OCI-LY1 (cell line): ENCODE results near the gene STAMBPL1.

Experiments used
- H2AFZ ChIP-seq: fragments of 200-600 bp; sonication (generic), shearing (Covaris generic); 2 replicates; pipeline ENCODE4 v1.6.0; 2014; ENCODE audit warnings: antibody characterized with exemption, mild to moderate bottlenecking, low read length
- H3F3A ChIP-seq: fragments of 200-600 bp; sonication (generic), shearing (Covaris generic); 2 replicates; pipeline ENCODE4 v1.6.0; 2014; ENCODE audit warnings: mild to moderate bottlenecking, antibody characterized with exemption, low read length, moderate library complexity; ENCODE audit not compliant: insufficient read depth
- H3K27ac ChIP-seq: fragments of 200-600 bp; sonication (generic); 2 replicates; pipeline ENCODE4 v1.5.1; 2014; ENCODE audit warnings: low read length, mixed run types, mild to moderate bottlenecking, low read depth; ENCODE audit not compliant: poor library complexity, severe bottlenecking
- H3K27me3 ChIP-seq: fragments of 200-600 bp; sonication (generic); 2 replicates; pipeline ENCODE4 v1.6.0; 2014; ENCODE audit warnings: antibody characterized with exemption, mild to moderate bottlenecking, low read length, moderate library complexity; ENCODE audit not compliant: insufficient read depth
- H3K36me3 ChIP-seq: fragments of 200-600 bp; sonication (generic); 2 replicates; pipeline ENCODE4 v1.6.1; 2014; ENCODE audit warnings: mild to moderate bottlenecking, antibody characterized with exemption, low read length, moderate library complexity, mixed read lengths; ENCODE audit not compliant: insufficient read depth
- H3K4me1 ChIP-seq: fragments of 200-600 bp; sonication (generic); 2 replicates; pipeline ENCODE4 v1.5.1; 2014; ENCODE audit warnings: mild to moderate bottlenecking, low read length, moderate library complexity; ENCODE audit not compliant: insufficient read depth, severe bottlenecking
- H3K4me2 ChIP-seq: fragments of 200-600 bp; sonication (generic), shearing (Covaris generic); 2 replicates; pipeline ENCODE4 v1.6.1; 2014; ENCODE audit warnings: low read length
- H3K4me3 ChIP-seq: fragments of 200-600 bp; sonication (generic); 2 replicates; pipeline ENCODE4 v1.5.1; 2014; ENCODE audit warnings: low read length, low read depth, mild to moderate bottlenecking, mixed read lengths; ENCODE audit not compliant: poor library complexity, severe bottlenecking
- H3K79me2 ChIP-seq: fragments of 200-600 bp; shearing (Covaris generic); 2 replicates; pipeline ENCODE4 v1.6.1; 2016; ENCODE audit warnings: mixed run types, low read length, mixed read lengths; ENCODE audit not compliant: insufficient read depth
- H3K9ac ChIP-seq: fragments of 200-600 bp; sonication (generic), shearing (Covaris generic); 2 replicates; pipeline ENCODE4 v1.6.1; 2014; ENCODE audit warnings: mild to moderate bottlenecking, low read length, mixed read lengths
- H3K9me2 ChIP-seq: fragments of 200-600 bp; sonication (generic), shearing (Covaris generic); 2 replicates; pipeline ENCODE4 v1.6.1; 2014; ENCODE audit warnings: low read depth, mild to moderate bottlenecking, low read length, mixed read lengths
- H3K9me3 ChIP-seq: fragments of 200-600 bp; shearing (Covaris generic); 2 replicates; pipeline ENCODE4 v1.6.1; 2014; ENCODE audit warnings: low read length, mixed read lengths
- H4K20me1 ChIP-seq: fragments of 200-600 bp; sonication (generic), shearing (Covaris generic); 2 replicates; pipeline ENCODE4 v1.6.0; 2016; ENCODE audit warnings: mild to moderate bottlenecking, low read length; ENCODE audit not compliant: insufficient read depth
- CTCF ChIP-seq: fragments of 200-600 bp; sonication (generic), shearing (Covaris generic); IDR thresholded peaks from 2 replicates; pipeline ENCODE4 v1.5.1; 2017; ENCODE audit warnings: mild to moderate bottlenecking, antibody characterized with exemption, low read length, moderate library complexity, mixed read lengths
- EZH2 ChIP-seq: fragments of 200-600 bp; sonication (generic), shearing (Covaris generic); IDR thresholded peaks from 2 replicates; pipeline ENCODE4 v1.8.0; 2017; ENCODE audit warnings: borderline replicate concordance, mixed run types, mild to moderate bottlenecking, antibody characterized with exemption, low read length, moderate library complexity, mixed read lengths

STAMBPL1 gene

GRCh38 chr10:88952647-88953111 is 72.6 kb downstream of the STAMBPL1 start, which contains the start of gene ACTA2:
ACTA2 (minus strand) TSS chr10:88952773; CDS start chr10:88948930, 3,843 bp downstream.
- Histone ChIP-seq H3K4me3 (no peak within 1 kb of the TSS), H3K27ac (no peak within 1 kb of the TSS), H3K4me1 (no peaks in the 10 kb centered on the region), H3K9me3 (no peaks in the 10 kb centered on the region), H2AFZ (no peak within 1 kb of the TSS), H3F3A (no peaks in the 10 kb centered on the region), H3K36me3 (no peaks in the 10 kb centered on the region), H3K4me2 (no peak within 1 kb of the TSS), H3K79me2 (no peaks in the 10 kb centered on the region), H3K9ac (no peak within 1 kb of the TSS), H3K9me2 (no peaks in the 10 kb centered on the region), H4K20me1 (no peaks in the 10 kb centered on the region), H3K27me3 (no peaks in the 10 kb centered on the region)
- TF ChIP-seq EZH2 (no peak), CTCF (no peak)

GRCh38 chr10:88953662-88954061 is 73.6 kb downstream of the STAMBPL1 start:
- Histone ChIP-seq H3K9me3 (no peaks in the 10 kb centered on the region), H3K27ac (no peak overlapping the region), H3K9me2 (no peaks in the 10 kb centered on the region), H3K36me3 (no peaks in the 10 kb centered on the region), H3F3A (no peaks in the 10 kb centered on the region), H3K4me3 (no peak overlapping the region), H2AFZ (no peak overlapping the region), H3K4me1 (no peaks in the 10 kb centered on the region), H3K27me3 (no peaks in the 10 kb centered on the region), H3K9ac (no peak overlapping the region), H3K79me2 (no peaks in the 10 kb centered on the region), H4K20me1 (no peaks in the 10 kb centered on the region), H3K4me2 (no peak overlapping the region)
- TF ChIP-seq EZH2 (no peak), CTCF (no peak)

- no peak overlapping the region for H3K4me3 ChIP-seq
- no peaks in the 10 kb centered on the region for H3K9me2 ChIP-seq
Observed at GRCh38 chr10:88954458-88955083, 74.5 kb downstream of the STAMBPL1 start.

More at GRCh38 chr10:88954458-88955083, 74.5 kb downstream of the STAMBPL1 start:
- H3K9me3 ChIP-seq = no peaks in the 10 kb centered on the region
- H3F3A ChIP-seq = no peaks in the 10 kb centered on the region
- H3K27ac ChIP-seq = no peak overlapping the region
- no peaks in the 10 kb centered on the region for H3K79me2 ChIP-seq
- H3K4me2 ChIP-seq = no peak overlapping the region
- no peaks in the 10 kb centered on the region for H4K20me1 ChIP-seq
- no peak for TF ChIP-seq CTCF
- no peak for TF ChIP-seq EZH2
- H2AFZ ChIP-seq = no peak overlapping the region
- no peak overlapping the region for H3K9ac ChIP-seq
- H3K27me3 ChIP-seq = no peaks in the 10 kb centered on the region
- no peaks in the 10 kb centered on the region for H3K36me3 ChIP-seq
- no peaks in the 10 kb centered on the region for H3K4me1 ChIP-seq
